ENCODE data around the gene BMP6.

The BMP6 gene

DNA sequence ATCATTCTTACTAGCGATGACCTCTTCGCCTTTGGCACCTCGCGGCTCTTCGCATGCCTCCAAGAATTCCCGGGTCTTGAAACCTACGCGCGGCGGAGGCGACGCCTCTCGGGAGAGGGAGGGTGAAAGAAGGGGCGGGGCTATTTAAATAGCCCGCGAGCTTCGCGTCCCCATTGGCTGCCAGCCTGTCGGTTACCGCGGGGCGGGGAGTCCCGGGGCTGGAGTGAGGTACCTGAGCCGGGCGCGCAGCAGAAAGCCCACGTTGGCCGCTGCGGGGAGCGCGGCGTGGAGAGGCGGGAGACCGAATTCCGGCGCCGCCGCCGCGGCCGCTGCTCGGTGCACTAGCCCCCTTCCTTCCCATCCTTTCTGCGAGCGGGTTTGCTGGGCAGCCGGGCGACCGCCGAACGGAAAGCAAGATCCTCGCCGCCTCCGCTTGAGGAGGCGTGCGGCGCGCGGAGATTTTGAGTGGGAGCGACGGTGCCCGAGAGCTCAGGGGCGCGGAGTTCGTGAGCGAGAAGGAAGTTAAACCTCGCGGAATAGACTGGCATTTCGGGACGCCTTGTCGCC, at the start of gene BMP6:
Gene BMP6, plus strand, starts transcription at position 251 of the 567 bp plus-strand sequence. CDS start 857 bp downstream, outside the sequence.
- H3K9me3 Mint-ChIP-seq: no peaks in the 10 kb centered on the region
- no peaks in the 10 kb centered on the region for H3K36me3 Mint-ChIP-seq (ENCODE audit: low read depth)
- peaks cover 10% of the 10 kb centered on the region for H3K4me1 Mint-ChIP-seq (ENCODE audit: low read depth)
- no peak within 1 kb of the TSS for H3K27ac Mint-ChIP-seq
- peak within 1 kb of the TSS; percentile 79 for H3K4me3 Mint-ChIP-seq
- peaks cover 80% of the 10 kb centered on the region for H3K27me3 Mint-ChIP-seq (ENCODE audit: low read depth)

DNA sequence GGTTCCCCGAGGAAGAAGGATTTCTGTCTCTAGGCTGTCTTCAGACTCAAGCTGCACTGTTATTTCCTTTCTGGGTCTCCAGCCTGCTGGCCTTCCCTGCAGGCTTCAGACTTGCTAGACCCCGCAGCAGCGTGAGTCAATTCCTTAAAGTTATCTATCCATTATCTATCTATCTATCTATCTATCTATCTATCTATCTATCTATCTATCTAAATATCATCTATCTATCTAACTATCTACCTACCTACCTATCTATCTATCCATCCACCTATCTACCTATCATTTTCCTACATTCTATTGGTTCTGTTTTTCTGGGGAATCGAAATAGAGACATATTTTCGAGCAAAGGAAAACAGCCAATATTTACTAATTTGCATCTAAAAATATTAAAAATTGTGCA, 48.7 kb upstream of the BMP6 start:
- no peaks in the 10 kb centered on the region for H3K4me1 Mint-ChIP-seq (ENCODE audit: low read depth)
- peaks cover 11% of the 10 kb centered on the region for H3K27me3 Mint-ChIP-seq (ENCODE audit: low read depth)
- no peak overlapping the region for H3K4me3 Mint-ChIP-seq
- H3K27ac Mint-ChIP-seq: no peak overlapping the region
- H3K36me3 Mint-ChIP-seq (ENCODE audit: low read depth): no peaks in the 10 kb centered on the region
- no peaks in the 10 kb centered on the region for H3K9me3 Mint-ChIP-seq

DNA sequence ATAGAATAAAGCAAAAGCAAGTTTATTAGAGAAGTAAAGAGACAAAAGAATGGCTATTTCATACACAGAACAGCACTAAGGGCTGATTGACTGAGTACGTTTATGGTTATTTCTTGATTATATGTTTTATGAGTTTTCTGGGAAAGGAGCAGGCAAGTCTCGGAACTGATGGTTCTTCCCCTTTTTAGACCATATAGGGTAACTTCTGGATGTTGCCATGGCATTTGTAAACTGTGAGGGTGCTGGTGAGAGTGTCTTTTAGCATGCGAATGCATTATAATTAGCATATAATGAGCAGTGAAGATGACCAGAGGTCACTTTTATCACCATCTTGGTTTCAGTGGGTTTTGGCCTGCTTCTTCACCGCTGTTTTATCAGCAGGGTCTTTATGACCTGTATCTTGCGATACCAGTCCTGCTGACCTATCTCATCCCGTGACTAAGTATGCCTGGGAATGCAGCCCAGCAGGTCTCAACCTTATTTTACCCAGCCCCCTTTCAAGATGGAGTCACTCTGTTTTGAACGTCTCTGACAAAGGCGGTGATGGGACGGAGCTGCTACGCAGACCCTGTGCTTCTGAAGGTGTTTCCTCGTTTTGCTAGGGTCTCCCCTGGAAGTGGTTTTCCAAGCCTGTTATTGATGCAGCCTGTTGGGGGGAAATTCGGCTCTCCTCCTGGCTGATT, 45.4 kb upstream of the BMP6 start:
- H3K27ac Mint-ChIP-seq: no peak overlapping the region
- H3K4me3 Mint-ChIP-seq: no peak overlapping the region
- no peaks in the 10 kb centered on the region for H3K9me3 Mint-ChIP-seq
- no peaks in the 10 kb centered on the region for H3K4me1 Mint-ChIP-seq (ENCODE audit: low read depth)
- no peaks in the 10 kb centered on the region for H3K36me3 Mint-ChIP-seq (ENCODE audit: low read depth)
- H3K27me3 Mint-ChIP-seq (ENCODE audit: low read depth): peaks cover 11% of the 10 kb centered on the region

DNA sequence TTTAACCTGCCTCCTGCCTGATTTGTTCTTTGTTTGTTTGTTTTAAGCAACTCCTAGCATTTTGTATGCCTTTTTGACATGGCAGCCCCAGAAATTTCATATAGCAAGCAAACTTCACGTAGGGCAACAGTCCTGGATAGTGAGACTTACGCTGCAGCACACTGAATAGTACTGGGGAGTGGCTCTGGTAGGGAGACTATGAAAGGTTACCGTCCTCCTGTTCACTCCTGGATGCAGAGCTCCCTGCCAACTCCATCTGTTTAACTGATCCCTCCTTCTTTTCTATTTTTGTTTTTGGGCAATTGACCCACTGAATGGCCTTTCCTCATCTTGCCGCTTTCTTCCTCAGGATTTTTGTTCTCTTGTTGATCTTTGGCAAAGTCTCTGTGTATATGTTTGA, 44.5 kb upstream of the BMP6 start:
- Mint-ChIP-seq H3K4me3 (no peak overlapping the region), H3K27ac (no peak overlapping the region), H3K9me3 (no peaks in the 10 kb centered on the region), H3K4me1 (ENCODE audit: low read depth) (no peaks in the 10 kb centered on the region), H3K36me3 (ENCODE audit: low read depth) (no peaks in the 10 kb centered on the region), H3K27me3 (ENCODE audit: low read depth) (peaks cover 11% of the 10 kb centered on the region)

DNA sequence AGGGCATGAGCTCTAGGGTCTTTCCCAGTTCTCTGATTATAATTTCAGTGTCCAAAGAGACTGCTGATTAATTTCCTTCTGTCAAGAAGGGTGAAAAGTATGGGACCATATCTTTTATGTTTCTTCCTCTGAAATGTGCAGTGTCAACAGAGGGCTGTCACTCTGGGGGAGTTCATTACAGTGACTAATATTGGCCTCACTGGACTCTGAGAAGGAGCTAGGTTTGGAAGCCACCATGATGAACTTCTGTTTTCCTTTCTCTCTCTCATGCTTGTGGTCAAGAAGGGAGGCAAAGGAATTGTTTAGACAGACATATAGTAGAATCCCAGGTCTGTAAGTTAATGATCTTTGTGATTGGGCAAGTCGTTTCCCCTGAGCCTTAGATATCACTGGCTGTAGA, 41.8 kb upstream of the BMP6 start:
- Mint-ChIP-seq H3K4me1 (ENCODE audit: low read depth) (no peaks in the 10 kb centered on the region), H3K4me3 (no peak overlapping the region), H3K27ac (no peak overlapping the region), H3K36me3 (ENCODE audit: low read depth) (no peaks in the 10 kb centered on the region), H3K27me3 (ENCODE audit: low read depth) (peaks cover 19% of the 10 kb centered on the region), H3K9me3 (no peaks in the 10 kb centered on the region)

DNA sequence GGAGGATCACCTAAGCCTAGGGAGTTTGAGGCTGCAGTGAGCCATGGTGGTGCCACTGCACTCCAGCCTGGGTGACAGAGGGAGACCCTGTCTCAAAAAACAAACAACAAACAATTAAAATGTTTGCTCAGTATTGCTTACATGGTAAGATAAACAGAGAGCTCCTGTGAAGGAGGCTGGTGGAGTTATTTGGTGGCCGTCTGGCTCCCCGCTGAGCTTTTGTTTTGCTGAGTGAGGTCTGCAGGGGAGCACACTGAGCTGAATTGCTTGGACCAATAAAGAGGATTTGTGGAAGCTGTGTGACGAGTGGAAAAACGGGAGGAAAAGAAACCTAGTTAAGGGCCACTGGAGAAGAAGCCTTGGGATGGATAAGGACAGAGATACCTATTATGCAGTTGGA, 41.1 kb upstream of the BMP6 start:
- H3K4me1 Mint-ChIP-seq (ENCODE audit: low read depth): no peaks in the 10 kb centered on the region
- H3K27ac Mint-ChIP-seq: no peak overlapping the region
- no peak overlapping the region for H3K4me3 Mint-ChIP-seq

DNA sequence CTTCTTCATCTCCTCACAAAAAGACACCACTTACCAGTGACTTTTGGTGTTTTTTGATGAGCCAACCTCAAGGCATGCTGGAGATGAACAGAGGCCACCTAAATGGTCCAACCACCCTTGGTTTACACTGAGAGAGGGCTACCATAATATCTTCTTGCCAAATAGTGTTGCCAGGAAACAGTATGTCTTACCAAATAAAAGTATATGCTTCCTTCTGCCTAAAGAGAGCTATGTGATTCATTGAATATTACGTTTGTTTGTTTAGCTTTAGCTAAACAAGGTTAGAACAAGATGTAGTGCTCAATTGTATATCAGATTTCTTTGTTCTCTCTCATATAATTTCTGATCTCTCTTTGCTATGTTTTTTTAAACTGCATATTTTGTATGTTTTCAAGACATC, 40.6 kb upstream of the BMP6 start:
- no peaks in the 10 kb centered on the region for H3K4me1 Mint-ChIP-seq (ENCODE audit: low read depth)
- H3K4me3 Mint-ChIP-seq: no peak overlapping the region
- no peaks in the 10 kb centered on the region for H3K36me3 Mint-ChIP-seq (ENCODE audit: low read depth)
- H3K27me3 Mint-ChIP-seq (ENCODE audit: low read depth): peaks cover 22% of the 10 kb centered on the region
- H3K27ac Mint-ChIP-seq: no peak overlapping the region
- no peaks in the 10 kb centered on the region for H3K9me3 Mint-ChIP-seq

More for the DNA sequence above, 41.1 kb upstream of the BMP6 start:
- Mint-ChIP-seq H3K36me3 (ENCODE audit: low read depth) (no peaks in the 10 kb centered on the region), H3K9me3 (no peaks in the 10 kb centered on the region), H3K27me3 (ENCODE audit: low read depth) (peaks cover 22% of the 10 kb centered on the region)

DNA sequence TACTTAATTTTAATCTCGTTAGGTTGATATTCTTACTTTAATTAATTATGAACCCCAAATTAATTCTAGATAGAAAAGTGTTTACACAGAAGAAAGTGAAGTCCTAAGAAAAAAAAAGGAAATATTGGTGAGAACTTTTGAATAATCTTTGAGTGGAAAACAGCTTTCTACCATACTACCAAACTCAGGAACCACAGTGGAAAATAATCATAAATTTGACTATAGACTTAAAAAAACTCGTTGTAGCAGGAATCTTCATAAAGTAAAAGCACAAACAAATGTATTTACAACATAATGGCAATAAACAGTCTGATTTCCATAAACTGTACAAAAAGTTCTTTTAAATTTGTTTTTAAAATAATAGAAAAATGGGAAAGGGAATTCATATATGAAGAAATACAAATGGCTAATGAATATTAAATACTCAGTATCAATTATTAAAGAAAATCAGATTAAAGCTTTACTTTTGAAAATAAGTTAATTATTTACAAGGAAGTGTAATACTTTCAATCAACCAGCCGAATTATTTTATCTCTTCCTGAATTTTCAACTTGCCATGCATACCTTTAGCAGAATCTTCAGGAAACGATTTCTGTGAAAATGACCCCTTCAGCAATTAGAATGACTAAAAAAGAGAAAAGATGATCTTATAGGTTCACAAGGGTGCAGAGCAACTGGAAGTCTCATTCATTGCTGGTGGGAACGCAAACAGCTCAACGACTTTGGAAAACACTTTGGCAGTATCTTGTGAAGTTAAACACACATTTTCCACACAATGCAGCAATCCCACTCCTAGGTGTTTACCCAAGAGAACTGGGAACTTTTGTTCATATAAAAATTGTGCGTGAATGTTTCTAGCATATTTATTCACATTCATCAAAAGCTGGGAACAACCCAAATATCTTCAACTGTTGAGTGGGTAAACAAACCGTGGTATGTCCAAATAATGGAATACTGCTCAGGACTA, 38.5 kb upstream of the BMP6 start:
- Mint-ChIP-seq H3K27ac (no peak overlapping the region), H3K36me3 (ENCODE audit: low read depth) (no peaks in the 10 kb centered on the region), H3K4me1 (ENCODE audit: low read depth) (peaks cover under 1% of the 10 kb centered on the region), H3K9me3 (no peaks in the 10 kb centered on the region), H3K27me3 (ENCODE audit: low read depth) (peaks cover 14% of the 10 kb centered on the region), H3K4me3 (no peak overlapping the region)

DNA sequence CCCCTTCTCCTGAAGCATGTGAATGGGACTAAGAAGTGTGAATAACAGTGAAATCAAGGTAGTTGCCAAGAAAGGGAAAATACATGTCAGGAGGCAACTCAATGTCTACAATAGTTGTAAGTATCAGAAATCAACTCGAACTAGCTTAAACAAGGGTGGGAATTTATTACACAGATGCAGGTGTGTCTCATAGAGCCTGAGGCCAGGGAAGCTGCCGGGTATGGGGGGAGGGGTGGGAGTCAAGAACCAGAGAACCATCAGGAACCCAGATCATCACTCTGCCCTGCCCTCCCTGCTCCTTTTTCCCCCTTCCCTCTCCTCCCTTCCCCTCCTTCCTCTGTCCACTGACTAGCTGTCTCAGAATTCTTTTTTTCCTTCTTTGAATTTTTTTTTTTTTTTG, 34.9 kb upstream of the BMP6 start:
- H3K36me3 Mint-ChIP-seq (ENCODE audit: low read depth): no peaks in the 10 kb centered on the region
- no peak overlapping the region for H3K4me3 Mint-ChIP-seq
- H3K9me3 Mint-ChIP-seq: no peaks in the 10 kb centered on the region
- H3K27me3 Mint-ChIP-seq (ENCODE audit: low read depth): peaks cover 14% of the 10 kb centered on the region
- no peak overlapping the region for H3K27ac Mint-ChIP-seq
- peaks cover 1% of the 10 kb centered on the region for H3K4me1 Mint-ChIP-seq (ENCODE audit: low read depth)

DNA sequence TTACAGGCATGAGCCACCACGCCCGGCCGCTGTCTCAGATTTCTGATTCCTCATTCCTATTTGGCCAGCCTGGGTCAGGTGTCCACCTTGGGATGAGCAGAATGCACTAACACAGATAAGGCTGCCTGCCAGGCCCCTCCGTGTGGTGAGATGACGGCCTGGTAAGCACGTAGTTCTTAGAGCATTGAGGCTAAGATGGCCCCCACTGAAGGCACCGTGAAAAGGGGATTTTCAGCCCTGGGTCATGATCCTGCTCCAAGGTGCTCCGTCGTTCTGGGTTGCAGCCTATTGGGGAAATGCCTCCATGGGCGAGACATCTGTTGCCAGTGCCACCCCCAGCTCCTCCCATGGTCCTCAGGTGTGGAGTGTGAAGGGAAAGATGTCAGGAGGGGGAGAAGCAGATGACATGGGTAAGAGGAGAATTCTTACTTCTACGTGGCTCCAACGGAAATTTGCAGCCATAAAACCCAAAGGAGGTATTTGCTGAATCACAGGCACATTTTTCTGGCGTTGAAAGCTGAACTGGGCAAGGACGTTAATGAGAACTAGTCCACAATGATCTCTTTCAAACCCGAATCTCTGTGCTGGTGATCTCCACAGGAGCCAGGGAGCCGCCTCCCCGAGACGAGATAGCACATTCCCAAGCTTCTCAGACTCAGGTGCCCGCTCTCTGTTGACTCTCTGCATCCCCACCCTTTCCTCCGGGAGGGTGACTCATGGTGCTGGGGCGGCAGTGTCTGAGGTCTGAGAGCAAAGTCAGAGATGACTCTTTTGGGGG, 34.0 kb upstream of the BMP6 start:
- no peak overlapping the region for H3K27ac Mint-ChIP-seq
- H3K9me3 Mint-ChIP-seq: no peaks in the 10 kb centered on the region
- H3K27me3 Mint-ChIP-seq (ENCODE audit: low read depth): peaks cover 14% of the 10 kb centered on the region
- H3K4me3 Mint-ChIP-seq: no peak overlapping the region
- H3K36me3 Mint-ChIP-seq (ENCODE audit: low read depth): no peaks in the 10 kb centered on the region
- peaks cover 1% of the 10 kb centered on the region for H3K4me1 Mint-ChIP-seq (ENCODE audit: low read depth)

DNA sequence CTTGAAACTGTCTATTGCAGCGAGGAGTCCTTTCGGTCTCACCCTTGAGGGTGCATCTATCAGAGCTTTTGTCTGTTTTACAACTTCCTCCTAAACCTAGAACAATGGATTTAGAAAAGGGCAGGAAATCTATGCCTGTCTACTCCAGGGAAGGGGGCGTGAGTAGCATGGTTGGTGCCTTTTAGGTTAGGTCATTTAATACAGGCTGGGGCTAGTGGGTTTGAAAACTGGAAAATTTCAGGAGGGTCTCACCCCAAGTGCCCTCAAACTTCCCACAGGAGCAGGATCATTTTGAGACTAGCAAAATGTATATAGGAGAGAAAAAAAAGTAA, 33.5 kb upstream of the BMP6 start:
- Mint-ChIP-seq H3K27me3 (ENCODE audit: low read depth) (peaks cover 14% of the 10 kb centered on the region), H3K4me3 (no peak overlapping the region), H3K4me1 (ENCODE audit: low read depth) (peaks cover 2% of the 10 kb centered on the region)

DNA sequence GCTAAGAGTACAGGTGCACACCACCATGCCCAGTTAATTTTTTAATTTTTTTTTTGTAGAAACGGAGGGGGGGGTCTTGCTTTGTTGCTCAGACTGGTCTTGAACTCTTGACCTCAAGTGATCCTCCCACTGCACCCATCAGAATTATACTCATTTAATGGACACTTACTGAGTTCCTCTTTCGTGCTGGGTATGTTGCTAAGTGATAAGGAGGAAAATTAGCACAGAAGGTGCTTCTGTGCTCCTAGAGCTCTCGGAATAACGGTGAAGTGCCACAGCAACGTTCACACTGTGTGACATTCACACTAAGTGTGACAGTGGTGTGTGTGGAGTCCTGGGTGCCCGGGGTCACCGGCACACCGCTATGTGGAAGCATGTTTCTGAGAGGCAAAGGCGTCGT, 32.1 kb upstream of the BMP6 start:
- Mint-ChIP-seq H3K27me3 (ENCODE audit: low read depth) (peaks cover 6% of the 10 kb centered on the region), H3K4me3 (no peak overlapping the region), H3K4me1 (ENCODE audit: low read depth) (peaks cover 13% of the 10 kb centered on the region), H3K27ac (no peak overlapping the region), H3K36me3 (ENCODE audit: low read depth) (no peaks in the 10 kb centered on the region), H3K9me3 (no peaks in the 10 kb centered on the region)

More for the DNA sequence above, 33.5 kb upstream of the BMP6 start:
- Mint-ChIP-seq H3K27ac (no peak overlapping the region), H3K9me3 (no peaks in the 10 kb centered on the region), H3K36me3 (ENCODE audit: low read depth) (no peaks in the 10 kb centered on the region)

DNA sequence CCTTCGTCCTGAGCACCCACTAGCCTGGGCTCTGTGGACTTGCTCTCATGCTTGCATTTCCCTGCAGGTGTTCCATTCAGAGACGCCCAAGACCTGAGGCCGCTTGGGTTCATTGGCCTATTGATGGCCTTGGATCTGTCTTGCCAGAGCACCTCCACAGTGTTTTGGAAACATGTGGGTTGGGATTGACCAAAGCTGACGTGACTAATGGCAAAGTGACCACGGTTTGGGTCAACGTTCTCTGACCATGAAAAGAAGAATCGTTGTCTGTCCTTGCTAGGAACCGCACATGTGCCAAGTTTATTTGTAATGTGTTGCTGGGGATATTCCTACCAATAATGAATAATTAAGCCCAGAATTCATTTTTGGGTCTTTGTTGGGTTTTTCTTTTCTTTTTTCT, 29.8 kb upstream of the BMP6 start:
- Mint-ChIP-seq H3K4me3 (no peak overlapping the region), H3K9me3 (no peaks in the 10 kb centered on the region), H3K27ac (no peak overlapping the region), H3K27me3 (ENCODE audit: low read depth) (no peaks in the 10 kb centered on the region), H3K4me1 (ENCODE audit: low read depth) (peaks cover 13% of the 10 kb centered on the region), H3K36me3 (ENCODE audit: low read depth) (no peaks in the 10 kb centered on the region)

DNA sequence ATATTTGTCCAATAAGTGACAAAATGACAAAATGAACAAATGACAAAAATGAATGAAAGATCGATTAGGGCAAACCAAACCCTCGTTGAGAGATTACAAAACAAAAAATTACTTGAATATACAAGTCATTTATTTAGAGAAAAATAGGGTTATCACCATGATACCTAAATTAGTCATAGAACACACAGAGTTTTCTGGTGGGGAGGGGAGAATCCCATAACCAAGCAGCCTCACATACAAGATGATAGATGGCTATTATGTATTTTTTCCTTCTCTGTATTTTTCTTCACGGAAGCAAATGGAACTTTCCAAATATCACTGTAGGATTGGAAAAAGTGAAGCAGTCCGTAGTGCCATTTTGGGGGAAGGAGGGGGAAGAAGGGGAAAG, 28.5 kb upstream of the BMP6 start:
- no peaks in the 10 kb centered on the region for H3K36me3 Mint-ChIP-seq (ENCODE audit: low read depth)
- H3K27ac Mint-ChIP-seq: no peak overlapping the region
- H3K27me3 Mint-ChIP-seq (ENCODE audit: low read depth): no peaks in the 10 kb centered on the region
- peaks cover 12% of the 10 kb centered on the region for H3K4me1 Mint-ChIP-seq (ENCODE audit: low read depth)
- no peak overlapping the region for H3K4me3 Mint-ChIP-seq
- no peaks in the 10 kb centered on the region for H3K9me3 Mint-ChIP-seq
